HCT116 (cell line): Measurements from ENCODE around the gene TOGARAM1.

Source experiments
- CBX3 ChIP-seq: IDR thresholded peaks from 2 replicates; pipeline ENCODE4 v1.6.1; 2012; ENCODE audit warnings: low read depth
- CEBPB ChIP-seq: IDR thresholded peaks from 2 replicates; pipeline ENCODE4 v1.6.1; 2012; ENCODE audit warnings: low read depth
- EGR1 ChIP-seq: IDR thresholded peaks from 2 replicates; pipeline ENCODE4 v1.6.1; 2012; ENCODE audit warnings: low read depth
- EZH2 ChIP-seq: fragments of 200-600 bp; sonication (generic); IDR thresholded peaks from 2 replicates; pipeline ENCODE4 v1.6.1; 2017; ENCODE audit warnings: antibody characterized with exemption, mixed run types
- POLR2A ChIP-seq: IDR thresholded peaks from 2 replicates; pipeline ENCODE4 v1.7.0; 2011; ENCODE audit warnings: borderline replicate concordance; ENCODE audit not compliant: insufficient read depth, insufficient read length; ENCODE audit errors: extremely low read depth
- POLR2AphosphoS5 ChIP-seq: IDR thresholded peaks from 2 replicates; pipeline ENCODE4 v1.6.1; 2011; ENCODE audit warnings: mild to moderate bottlenecking, low read depth, low read length, moderate library complexity
- SIN3A ChIP-seq: IDR thresholded peaks from 2 replicates; pipeline ENCODE4 v1.6.1; 2012; ENCODE audit warnings: low read depth
- ZNF274 ChIP-seq: fragments of 200-500 bp; sonication (Bioruptor generic); IDR thresholded peaks from 2 replicates; pipeline ENCODE4 v1.6.1; 2014; ENCODE audit warnings: mild to moderate bottlenecking, low read depth, low read length, inconsistent platforms
- TF ChIP-seq, protein P1 (sequence below), 3 experiments: fragments of 200-600 bp in 1 of 3; sonication (generic) in 1 of 3; IDR thresholded peaks in 2 of 3; conservative IDR thresholded peaks in 1 of 3; 2 replicates each; pipeline ENCODE4 v1.5.1; 2012 to 2017; ENCODE audit warnings: low read depth in 2 of 3, low read length in 2 of 3, antibody characterized with exemption in 1 of 3, borderline replicate concordance in 1 of 3, control low read depth in 1 of 3, mild to moderate bottlenecking in 1 of 3, mixed read lengths in 1 of 3, mixed run types in 1 of 3, moderate library complexity in 1 of 3; ENCODE audit not compliant: insufficient read depth in 1 of 3
- TF ChIP-seq, protein P2 (sequence below): IDR thresholded peaks from 2 replicates; pipeline ENCODE4 v1.6.1; 2012

DNA sequence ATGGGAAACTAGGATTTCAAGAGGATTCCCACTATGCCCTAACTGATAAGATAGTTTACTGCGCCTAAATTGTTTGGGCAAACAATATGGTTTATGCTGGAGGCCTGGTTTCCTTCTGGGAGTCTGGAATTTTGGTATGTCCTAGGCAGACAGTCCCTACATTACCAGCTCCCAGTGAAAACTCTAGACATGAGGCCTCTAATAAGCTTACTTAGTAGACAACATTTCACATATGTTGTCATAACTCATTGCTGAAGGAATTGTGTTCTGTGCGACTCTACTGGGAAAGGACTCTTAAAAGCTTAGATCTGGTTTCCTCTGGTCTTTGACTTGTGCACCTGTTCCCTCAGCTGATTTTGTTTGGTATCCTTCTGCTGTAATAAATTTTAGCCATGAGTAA is 104.0 kb downstream of the TOGARAM1 start:
- TF ChIP-seq, protein P1, sequence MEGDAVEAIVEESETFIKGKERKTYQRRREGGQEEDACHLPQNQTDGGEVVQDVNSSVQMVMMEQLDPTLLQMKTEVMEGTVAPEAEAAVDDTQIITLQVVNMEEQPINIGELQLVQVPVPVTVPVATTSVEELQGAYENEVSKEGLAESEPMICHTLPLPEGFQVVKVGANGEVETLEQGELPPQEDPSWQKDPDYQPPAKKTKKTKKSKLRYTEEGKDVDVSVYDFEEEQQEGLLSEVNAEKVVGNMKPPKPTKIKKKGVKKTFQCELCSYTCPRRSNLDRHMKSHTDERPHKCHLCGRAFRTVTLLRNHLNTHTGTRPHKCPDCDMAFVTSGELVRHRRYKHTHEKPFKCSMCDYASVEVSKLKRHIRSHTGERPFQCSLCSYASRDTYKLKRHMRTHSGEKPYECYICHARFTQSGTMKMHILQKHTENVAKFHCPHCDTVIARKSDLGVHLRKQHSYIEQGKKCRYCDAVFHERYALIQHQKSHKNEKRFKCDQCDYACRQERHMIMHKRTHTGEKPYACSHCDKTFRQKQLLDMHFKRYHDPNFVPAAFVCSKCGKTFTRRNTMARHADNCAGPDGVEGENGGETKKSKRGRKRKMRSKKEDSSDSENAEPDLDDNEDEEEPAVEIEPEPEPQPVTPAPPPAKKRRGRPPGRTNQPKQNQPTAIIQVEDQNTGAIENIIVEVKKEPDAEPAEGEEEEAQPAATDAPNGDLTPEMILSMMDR (IDR thresholded peaks at IDR 0.05 in 2 of 3, conservative IDR thresholded peaks at IDR 0.05 in 1 of 3; ENCODE audit: borderline replicate concordance in 1 of 3, insufficient read depth in 1 of 3, low read depth in 2 of 3, low read length in 2 of 3): no peak
- no peak for TF ChIP-seq ZNF274
- no peak for TF ChIP-seq EZH2
- TF ChIP-seq, protein P2, sequence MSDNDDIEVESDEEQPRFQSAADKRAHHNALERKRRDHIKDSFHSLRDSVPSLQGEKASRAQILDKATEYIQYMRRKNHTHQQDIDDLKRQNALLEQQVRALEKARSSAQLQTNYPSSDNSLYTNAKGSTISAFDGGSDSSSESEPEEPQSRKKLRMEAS: no peak
- TF ChIP-seq POLR2A: no peak
- TF ChIP-seq POLR2AphosphoS5: no peak
- TF ChIP-seq CBX3: no peak
- TF ChIP-seq EGR1: no peak
- no peak for TF ChIP-seq CEBPB
- TF ChIP-seq SIN3A: no peak
